ENCODE results near the gene MEIOB. TPM values are rescaled to one million over a fixed set of nuclear protein-coding genes. Genes with fewer than 3 reads are reported as not detected.

MEIOB gene
- total and polyA plus RNA-seq, 10 donors: not detected

DNA sequence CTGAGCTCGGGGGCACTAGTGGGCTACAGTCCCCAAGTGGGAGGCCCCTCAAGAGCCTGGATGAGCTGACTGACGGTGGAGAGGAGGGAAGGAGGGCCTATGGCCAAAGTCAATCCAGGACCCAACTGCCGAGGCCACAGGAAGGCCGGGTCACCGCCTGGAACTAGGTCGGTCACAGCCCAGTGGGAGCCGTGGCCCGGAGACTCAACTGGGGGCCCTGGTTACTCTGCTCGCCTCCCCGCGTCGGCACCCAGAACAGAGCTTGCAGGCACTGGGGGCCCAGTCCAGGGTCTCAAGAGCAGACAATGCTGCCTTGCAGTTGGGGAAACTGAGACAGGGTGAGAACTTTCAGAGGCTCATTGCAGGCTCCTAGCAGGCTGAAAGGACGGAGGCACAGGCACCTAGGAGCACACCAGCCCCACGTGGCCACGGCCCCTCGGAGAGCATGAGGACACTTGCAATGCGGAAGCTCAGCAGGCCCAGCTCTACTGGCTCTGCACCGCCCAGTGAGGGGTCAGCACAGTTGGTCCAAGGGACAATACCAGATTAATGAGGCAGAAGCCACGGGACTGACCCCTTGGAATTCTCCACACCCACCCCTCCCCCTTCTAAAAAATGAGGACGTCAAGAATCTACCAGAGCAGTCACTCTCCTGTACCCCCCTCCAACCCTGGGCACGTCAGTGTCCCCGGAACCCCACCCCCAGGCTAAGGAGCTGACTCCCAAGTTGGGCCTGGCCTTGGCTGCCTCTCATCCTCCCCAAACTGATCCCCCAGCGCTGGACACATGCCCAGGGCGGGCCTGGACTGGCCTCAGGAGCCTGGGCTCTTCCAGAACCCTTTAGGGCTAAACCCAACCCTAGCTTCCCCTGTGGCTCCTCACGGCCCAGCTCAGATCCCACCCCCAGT, 44.0 kb upstream of the MEIOB start:
- WGBS, 5 donors: 53 to 69% (median 65%) methylated on average over 14 to 25 of the region's 25 CpGs
- Histone ChIP-seq H3K4me3 (no peak overlapping the region), H3K27me3 (replicated peaks in 1 of 7) (peaks cover 5 to 85% (median 44%) of the 10 kb centered on the region in 7 donors), H3K36me3 (no peaks in the 10 kb centered on the region), H3K9me3 (no peaks in the 10 kb centered on the region), H3K4me1 (peaks cover 0 to 25% (median 13%) of the 10 kb centered on the region in 6 donors), H3K27ac (no peak overlapping the region)
- intact Hi-C loops (cut with DNase I; ENCODE audit: low total_unique reads): no loop called here
- DNase-seq: no peak
- TF ChIP-seq POLR2AphosphoS5 (IDR thresholded peaks at IDR 0.05): no peak
- TF ChIP-seq CTCF (IDR thresholded peaks at IDR 0.05 in 8 of 11, conservative IDR thresholded peaks at IDR 0.05 in 3 of 11): no peak
- TF ChIP-seq POLR2A (IDR thresholded peaks at IDR 0.05): no peak

DNA sequence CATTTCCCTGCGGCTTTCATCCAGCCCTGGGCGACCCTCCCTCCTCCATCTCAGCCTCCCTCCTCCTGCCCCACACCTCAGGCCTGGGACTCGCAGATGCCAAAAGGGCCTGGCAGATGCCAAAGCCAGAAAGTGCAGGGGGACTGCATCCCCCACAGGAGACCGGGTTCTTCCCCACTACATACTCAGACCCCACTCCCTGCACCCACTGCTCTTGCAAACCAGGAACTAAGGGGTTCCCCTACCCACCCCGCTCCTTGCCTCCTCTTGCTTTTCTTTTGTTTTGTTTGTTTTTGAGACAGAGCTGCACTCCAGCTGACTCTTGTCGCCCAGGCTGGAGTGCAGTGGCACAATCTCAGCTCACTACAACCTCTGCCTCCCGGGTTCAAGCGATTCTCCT, 43.0 kb upstream of the MEIOB start:
- no peak for TF ChIP-seq POLR2AphosphoS5 (IDR thresholded peaks at IDR 0.05)
- TF ChIP-seq POLR2A (IDR thresholded peaks at IDR 0.05): no peak
- TF ChIP-seq CTCF (IDR thresholded peaks at IDR 0.05 in 8 of 11, conservative IDR thresholded peaks at IDR 0.05 in 3 of 11): no peak
- H3K4me3 ChIP-seq: no peak overlapping the region
- no peaks in the 10 kb centered on the region for H3K9me3 ChIP-seq
- WGBS, 5 donors: 55 to 66% (median 61%) methylated on average over 8 of the region's 8 CpGs
- no peaks in the 10 kb centered on the region for H3K36me3 ChIP-seq
- H3K4me1 ChIP-seq: peaks cover 0 to 25% (median 11%) of the 10 kb centered on the region in 6 donors
- intact Hi-C loops (cut with DNase I; ENCODE audit: low total_unique reads): no loop called here
- no peak for DNase-seq
- H3K27ac ChIP-seq: no peak overlapping the region
- H3K27me3 ChIP-seq (replicated peaks in 1 of 7): peaks cover 5 to 82% (median 36%) of the 10 kb centered on the region in 7 donors

- H3K4me1 ChIP-seq: peaks cover 0 to 24% (median 11%) of the 10 kb centered on the region in 6 donors
- no peaks in the 10 kb centered on the region for H3K36me3 ChIP-seq
- no peak for DNase-seq
- WGBS, 5 donors: 17 to 50% (median 36%) methylated on average over 7 to 15 of the region's 15 CpGs
- intact Hi-C loops (cut with DNase I; ENCODE audit: low total_unique reads): no loop called here
- H3K4me3 ChIP-seq: no peak overlapping the region
- H3K27ac ChIP-seq: no peak overlapping the region
- H3K27me3 ChIP-seq (replicated peaks in 1 of 7): peaks cover 5 to 82% (median 32%) of the 10 kb centered on the region in 7 donors
- no peaks in the 10 kb centered on the region for H3K9me3 ChIP-seq
- TF ChIP-seq CTCF (IDR thresholded peaks at IDR 0.05 in 8 of 11, conservative IDR thresholded peaks at IDR 0.05 in 3 of 11): no peak
- TF ChIP-seq POLR2AphosphoS5 (IDR thresholded peaks at IDR 0.05): no peak
- no peak for TF ChIP-seq POLR2A (IDR thresholded peaks at IDR 0.05)
Observed at GRCh38 chr16:1914084-1914608, 42.2 kb upstream of the MEIOB start.
